ENCODE measurements around the gene TMC8.
"Not testable (repeated sequence)": the region's sequence is repeated elsewhere in the genome, so short reads cannot be mapped to it uniquely, and the experiment has no call there.

TMC8 gene

GRCh38 chr17:78168242-78168902, 37.8 kb downstream of the TMC8 start, which contains the start of gene SYNGR2:
SYNGR2 (plus strand) TSS chr17:78168581; CDS start chr17:78168617, 36 bp downstream.
- ATAC-seq (ENCODE audit: low read depth) = peak; percentile 51
- Histone ChIP-seq H3K4me3 (ENCODE audit: severe bottlenecking) (peak within 1 kb of the TSS; percentile 95), H3K27ac (ENCODE audit: poor library complexity, severe bottlenecking) (peak within 1 kb of the TSS; percentile 46), H3K9me3 (ENCODE audit: severe bottlenecking) (no peaks in the 10 kb centered on the region), H3K27me3 (ENCODE audit: insufficient read depth, poor library complexity, severe bottlenecking) (no peaks in the 10 kb centered on the region), H3K4me1 (ENCODE audit: insufficient read depth, poor library complexity, severe bottlenecking) (peaks cover 4% of the 10 kb centered on the region), H3K36me3 (ENCODE audit: low read depth) (peaks cover 24% of the 10 kb centered on the region)
- peak; percentile 80 for DNase-seq (ENCODE audit: low spot score)
- TF ChIP-seq CTCF (IDR thresholded peaks at IDR 0.05; ENCODE audit: poor library complexity, severe bottlenecking) = no peak

- Histone ChIP-seq H3K27me3 (ENCODE audit: insufficient read depth, poor library complexity, severe bottlenecking) (no peaks in the 10 kb centered on the region), H3K36me3 (ENCODE audit: low read depth) (peaks cover 32% of the 10 kb centered on the region), H3K4me1 (ENCODE audit: insufficient read depth, poor library complexity, severe bottlenecking) (peaks cover 4% of the 10 kb centered on the region), H3K9me3 (ENCODE audit: severe bottlenecking) (no peaks in the 10 kb centered on the region), H3K4me3 (ENCODE audit: severe bottlenecking) (peak overlapping the region; percentile 95), H3K27ac (ENCODE audit: poor library complexity, severe bottlenecking) (peak overlapping the region; percentile 46)
- peak; percentile 88 for DNase-seq (ENCODE audit: low spot score)
- ATAC-seq (ENCODE audit: low read depth) = peak; percentile 67
- TF ChIP-seq CTCF (IDR thresholded peaks at IDR 0.05; ENCODE audit: poor library complexity, severe bottlenecking) = no peak
Observed at GRCh38 chr17:78168903-78169793, 38.6 kb downstream of the TMC8 start.

GRCh38 chr17:78170692-78171590, 40.4 kb downstream of the TMC8 start:
- DNase-seq (ENCODE audit: low spot score) = no peak
- no peak for ATAC-seq (ENCODE audit: low read depth)
- H3K9me3 ChIP-seq (ENCODE audit: severe bottlenecking) = no peaks in the 10 kb centered on the region
- peaks cover 48% of the 10 kb centered on the region for H3K36me3 ChIP-seq (ENCODE audit: low read depth)
- no peak for TF ChIP-seq CTCF (IDR thresholded peaks at IDR 0.05; ENCODE audit: poor library complexity, severe bottlenecking)
- no peaks in the 10 kb centered on the region for H3K27me3 ChIP-seq (ENCODE audit: insufficient read depth, poor library complexity, severe bottlenecking)
- H3K27ac ChIP-seq (ENCODE audit: poor library complexity, severe bottlenecking) = no peak overlapping the region
- H3K4me1 ChIP-seq (ENCODE audit: insufficient read depth, poor library complexity, severe bottlenecking) = peaks cover 4% of the 10 kb centered on the region
- H3K4me3 ChIP-seq (ENCODE audit: severe bottlenecking) = no peak overlapping the region

DNA sequence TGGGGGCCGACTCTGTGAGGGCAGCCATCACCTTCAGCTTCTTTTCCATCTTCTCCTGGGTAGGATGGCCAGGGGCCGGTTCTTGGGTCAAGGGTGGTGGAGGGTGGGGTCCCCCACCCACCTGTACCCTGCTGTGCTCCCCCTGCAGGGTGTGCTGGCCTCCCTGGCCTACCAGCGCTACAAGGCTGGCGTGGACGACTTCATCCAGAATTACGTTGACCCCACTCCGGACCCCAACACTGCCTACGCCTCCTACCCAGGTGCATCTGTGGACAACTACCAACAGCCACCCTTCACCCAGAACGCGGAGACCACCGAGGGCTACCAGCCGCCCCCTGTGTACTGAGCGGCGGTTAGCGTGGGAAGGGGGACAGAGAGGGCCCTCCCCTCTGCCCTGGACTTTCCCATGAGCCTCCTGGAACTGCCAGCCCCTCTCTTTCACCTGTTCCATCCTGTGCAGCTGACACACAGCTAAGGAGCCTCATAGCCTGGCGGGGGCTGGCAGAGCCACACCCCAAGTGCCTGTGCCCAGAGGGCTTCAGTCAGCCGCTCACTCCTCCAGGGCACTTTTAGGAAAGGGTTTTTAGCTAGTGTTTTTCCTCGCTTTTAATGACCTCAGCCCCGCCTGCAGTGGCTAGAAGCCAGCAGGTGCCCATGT, 41.1 kb downstream of the TMC8 start:
- H3K27ac ChIP-seq (ENCODE audit: poor library complexity, severe bottlenecking) = not testable (repeated sequence)
- peak; percentile 6; the same call in 1 of the 3 replicates for ATAC-seq (ENCODE audit: low read depth)

More for the DNA sequence above, 41.1 kb downstream of the TMC8 start:
- DNase-seq (ENCODE audit: low spot score); H3K4me1 ChIP-seq (ENCODE audit: insufficient read depth, poor library complexity, severe bottlenecking); H3K9me3 ChIP-seq (ENCODE audit: severe bottlenecking); H3K4me3 ChIP-seq (ENCODE audit: severe bottlenecking); H3K27me3 ChIP-seq (ENCODE audit: insufficient read depth, poor library complexity, severe bottlenecking): not testable (repeated sequence)
- H3K36me3 ChIP-seq (ENCODE audit: low read depth) = peaks cover 53% of the 10 kb centered on the region
